HL-60 (cell line): ENCODE data around the gene KCTD16.

ENCODE experiments used
- DNase-seq, 2 experiments: peaks; one replicate each; pipeline ENCODE4 v3.0.0-alpha.2; 2010 to 2020; ENCODE audit warnings: low read depth in 1 of 2, low spot score in 1 of 2
- H3K27ac ChIP-seq: fragments of 250-450 bp; sonication (Bioruptor Pico); replicated peaks from 2 replicates; pipeline ENCODE4 v1.5.1; 2020; ENCODE audit warnings: mild to moderate bottlenecking, moderate library complexity
- H3K27me3 ChIP-seq: fragments of 250-450 bp; sonication (Bioruptor Pico); 2 replicates; pipeline ENCODE4 v1.5.1; 2021; ENCODE audit warnings: mild to moderate bottlenecking, moderate library complexity; ENCODE audit not compliant: insufficient read depth, poor library complexity, severe bottlenecking
- H3K4me3 ChIP-seq: replicated peaks from 2 replicates; pipeline ENCODE4 v1.5.1; 2011; ENCODE audit warnings: mild to moderate bottlenecking, control low read depth, low read length; ENCODE audit not compliant: insufficient read depth
- GABPA ChIP-seq: IDR thresholded peaks from 2 replicates; pipeline ENCODE4 v1.6.1; 2012; ENCODE audit warnings: low read depth
- POLR2AphosphoS5 ChIP-seq: IDR thresholded peaks from 2 replicates; pipeline ENCODE4 v1.6.1; 2012; ENCODE audit warnings: low read depth
- SPI1 ChIP-seq: IDR thresholded peaks from 2 replicates; pipeline ENCODE4 v1.6.1; 2012; ENCODE audit warnings: low read depth, mild to moderate bottlenecking, borderline replicate concordance
- TF ChIP-seq, protein P1 (sequence below): IDR thresholded peaks from 2 replicates; pipeline ENCODE4 v1.6.1; 2012; ENCODE audit warnings: low read depth; ENCODE audit not compliant: insufficient replicate concordance
- TF ChIP-seq, protein P2 (sequence below): IDR thresholded peaks from one replicate; pipeline ENCODE4 v1.5.1; 2011; ENCODE audit warnings: low read length, control low read depth, inconsistent platforms; ENCODE audit not compliant: insufficient read depth

The KCTD16 gene

GRCh38 chr5:144275329-144275728, 104.7 kb downstream of the KCTD16 start:
- DNase-seq: no peak
- H3K27me3 ChIP-seq: no peaks in the 10 kb centered on the region
- TF ChIP-seq POLR2AphosphoS5 (no peak), SPI1 (no peak), GABPA (no peak)
- TF ChIP-seq, protein P1, sequence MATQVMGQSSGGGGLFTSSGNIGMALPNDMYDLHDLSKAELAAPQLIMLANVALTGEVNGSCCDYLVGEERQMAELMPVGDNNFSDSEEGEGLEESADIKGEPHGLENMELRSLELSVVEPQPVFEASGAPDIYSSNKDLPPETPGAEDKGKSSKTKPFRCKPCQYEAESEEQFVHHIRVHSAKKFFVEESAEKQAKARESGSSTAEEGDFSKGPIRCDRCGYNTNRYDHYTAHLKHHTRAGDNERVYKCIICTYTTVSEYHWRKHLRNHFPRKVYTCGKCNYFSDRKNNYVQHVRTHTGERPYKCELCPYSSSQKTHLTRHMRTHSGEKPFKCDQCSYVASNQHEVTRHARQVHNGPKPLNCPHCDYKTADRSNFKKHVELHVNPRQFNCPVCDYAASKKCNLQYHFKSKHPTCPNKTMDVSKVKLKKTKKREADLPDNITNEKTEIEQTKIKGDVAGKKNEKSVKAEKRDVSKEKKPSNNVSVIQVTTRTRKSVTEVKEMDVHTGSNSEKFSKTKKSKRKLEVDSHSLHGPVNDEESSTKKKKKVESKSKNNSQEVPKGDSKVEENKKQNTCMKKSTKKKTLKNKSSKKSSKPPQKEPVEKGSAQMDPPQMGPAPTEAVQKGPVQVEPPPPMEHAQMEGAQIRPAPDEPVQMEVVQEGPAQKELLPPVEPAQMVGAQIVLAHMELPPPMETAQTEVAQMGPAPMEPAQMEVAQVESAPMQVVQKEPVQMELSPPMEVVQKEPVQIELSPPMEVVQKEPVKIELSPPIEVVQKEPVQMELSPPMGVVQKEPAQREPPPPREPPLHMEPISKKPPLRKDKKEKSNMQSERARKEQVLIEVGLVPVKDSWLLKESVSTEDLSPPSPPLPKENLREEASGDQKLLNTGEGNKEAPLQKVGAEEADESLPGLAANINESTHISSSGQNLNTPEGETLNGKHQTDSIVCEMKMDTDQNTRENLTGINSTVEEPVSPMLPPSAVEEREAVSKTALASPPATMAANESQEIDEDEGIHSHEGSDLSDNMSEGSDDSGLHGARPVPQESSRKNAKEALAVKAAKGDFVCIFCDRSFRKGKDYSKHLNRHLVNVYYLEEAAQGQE: no peak
- TF ChIP-seq, protein P2, sequence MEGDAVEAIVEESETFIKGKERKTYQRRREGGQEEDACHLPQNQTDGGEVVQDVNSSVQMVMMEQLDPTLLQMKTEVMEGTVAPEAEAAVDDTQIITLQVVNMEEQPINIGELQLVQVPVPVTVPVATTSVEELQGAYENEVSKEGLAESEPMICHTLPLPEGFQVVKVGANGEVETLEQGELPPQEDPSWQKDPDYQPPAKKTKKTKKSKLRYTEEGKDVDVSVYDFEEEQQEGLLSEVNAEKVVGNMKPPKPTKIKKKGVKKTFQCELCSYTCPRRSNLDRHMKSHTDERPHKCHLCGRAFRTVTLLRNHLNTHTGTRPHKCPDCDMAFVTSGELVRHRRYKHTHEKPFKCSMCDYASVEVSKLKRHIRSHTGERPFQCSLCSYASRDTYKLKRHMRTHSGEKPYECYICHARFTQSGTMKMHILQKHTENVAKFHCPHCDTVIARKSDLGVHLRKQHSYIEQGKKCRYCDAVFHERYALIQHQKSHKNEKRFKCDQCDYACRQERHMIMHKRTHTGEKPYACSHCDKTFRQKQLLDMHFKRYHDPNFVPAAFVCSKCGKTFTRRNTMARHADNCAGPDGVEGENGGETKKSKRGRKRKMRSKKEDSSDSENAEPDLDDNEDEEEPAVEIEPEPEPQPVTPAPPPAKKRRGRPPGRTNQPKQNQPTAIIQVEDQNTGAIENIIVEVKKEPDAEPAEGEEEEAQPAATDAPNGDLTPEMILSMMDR: no peak
- H3K27ac ChIP-seq: no peak overlapping the region
- H3K4me3 ChIP-seq: no peak overlapping the region

- DNase-seq: no peak
- TF ChIP-seq, protein P1: no peak
- TF ChIP-seq POLR2AphosphoS5 (no peak), GABPA (no peak), SPI1 (no peak)
- TF ChIP-seq, protein P2: no peak
- Histone ChIP-seq H3K27me3 (no peaks in the 10 kb centered on the region), H3K4me3 (no peak overlapping the region), H3K27ac (no peak overlapping the region)
Measured at GRCh38 chr5:144276034-144276822, 105.6 kb downstream of the KCTD16 start.

- no peak overlapping the region for H3K4me3 ChIP-seq
- no peak for DNase-seq
- TF ChIP-seq, protein P2: no peak
- TF ChIP-seq POLR2AphosphoS5: no peak
- TF ChIP-seq SPI1: no peak
- TF ChIP-seq, protein P1: no peak
- no peak for TF ChIP-seq GABPA
Measured at GRCh38 chr5:144281784-144282183, 111.1 kb downstream of the KCTD16 start.

More at GRCh38 chr5:144281784-144282183, 111.1 kb downstream of the KCTD16 start:
- Histone ChIP-seq H3K27me3 (no peaks in the 10 kb centered on the region), H3K27ac (no peak overlapping the region)
